HG03442 (cell line): Measurements from ENCODE around the gene CREB1.
"Not testable (repeated sequence)": the region's sequence is repeated elsewhere in the genome, so short reads cannot be mapped to it uniquely, and the experiment has no call there.

Experiments
- ATAC-seq: cut with Tn5 transposase; IDR thresholded peaks from one replicate; pipeline ENCODE4 v1.9.1; 2021; ENCODE audit warnings: mild to moderate bottlenecking, moderate library complexity; ENCODE audit not compliant: unreplicated experiment

Gene CREB1

GRCh38 chr2:207612714-207613113, 83.0 kb downstream of the CREB1 start:
- no peak for ATAC-seq

GRCh38 chr2:207614824-207615223, 85.1 kb downstream of the CREB1 start:
- no peak for ATAC-seq

GRCh38 chr2:207616185-207616584, 86.4 kb downstream of the CREB1 start:
- ATAC-seq, result no peak

GRCh38 chr2:207617011-207617671, 87.4 kb downstream of the CREB1 start:
- ATAC-seq, result no peak

GRCh38 chr2:207619764-207620203, 90.0 kb downstream of the CREB1 start:
- peak; percentile 39 for ATAC-seq

- no peak for ATAC-seq
Observed at GRCh38 chr2:207621501-207622039, 91.8 kb downstream of the CREB1 start.

GRCh38 chr2:207624185-207625013, 94.6 kb downstream of the CREB1 start:
- peak; percentile 33 for ATAC-seq

- ATAC-seq, result peak; percentile 52
Observed at GRCh38 chr2:207625014-207625907, 95.5 kb downstream of the CREB1 start, which contains the start of gene METTL21A. TSS of gene METTL21A (minus strand) at chr2:207625394. CDS start at chr2:207624375, 1,019 bp downstream.

GRCh38 chr2:207629553-207629952, 99.8 kb downstream of the CREB1 start:
- no peak for ATAC-seq

GRCh38 chr2:207630491-207630890, 100.7 kb downstream of the CREB1 start:
- ATAC-seq, result no peak

- ATAC-seq, result no peak
Observed at GRCh38 chr2:207632575-207633493, 103.1 kb downstream of the CREB1 start.

- ATAC-seq, result no peak
Observed at GRCh38 chr2:207633686-207634085, 103.9 kb downstream of the CREB1 start.

GRCh38 chr2:207635468-207636200, 105.9 kb downstream of the CREB1 start:
- ATAC-seq, result no peak

GRCh38 chr2:207639288-207639687, 109.5 kb downstream of the CREB1 start:
- ATAC-seq, result not testable (repeated sequence)

- no peak for ATAC-seq
Observed at GRCh38 chr2:207640160-207640559, 110.4 kb downstream of the CREB1 start.

- ATAC-seq, result no peak
Observed at GRCh38 chr2:207640661-207641060, 110.9 kb downstream of the CREB1 start.

- no peak for ATAC-seq
Observed at GRCh38 chr2:207643892-207644291, 114.1 kb downstream of the CREB1 start.

GRCh38 chr2:207646582-207646981, 116.8 kb downstream of the CREB1 start:
- not testable (repeated sequence) for ATAC-seq
